HG02981 (cell line): ENCODE measurements around the gene GPSM1.
"Not testable (repeated sequence)": the region's sequence is repeated elsewhere in the genome, so short reads cannot be mapped to it uniquely, and the experiment has no call there.

Source experiments
- ATAC-seq: cut with Tn5 transposase; IDR thresholded peaks from one replicate; pipeline ENCODE4 v1.9.1; 2021; ENCODE audit warnings: mild to moderate bottlenecking, moderate library complexity; ENCODE audit not compliant: unreplicated experiment

The GPSM1 gene

GRCh38 chr9:136393531-136393930 is 66.2 kb downstream of the GPSM1 start:
- no peak for ATAC-seq

- no peak for ATAC-seq
Observed at GRCh38 chr9:136394312-136395019, 67.1 kb downstream of the GPSM1 start.

GRCh38 chr9:136395020-136395340 is 67.6 kb downstream of the GPSM1 start:
- no peak for ATAC-seq

GRCh38 chr9:136395345-136396218 is 68.2 kb downstream of the GPSM1 start:
- no peak for ATAC-seq

GRCh38 chr9:136396219-136396515 is 68.8 kb downstream of the GPSM1 start:
- no peak for ATAC-seq

- ATAC-seq: no peak
Observed at GRCh38 chr9:136397643-136398042, 70.3 kb downstream of the GPSM1 start.

- ATAC-seq: no peak
Observed at GRCh38 chr9:136398286-136398685, 70.9 kb downstream of the GPSM1 start.

- ATAC-seq: no peak
Observed at GRCh38 chr9:136399176-136400037, 72.1 kb downstream of the GPSM1 start.

GRCh38 chr9:136400038-136400834 is 72.9 kb downstream of the GPSM1 start, which contains the start of gene SNAPC4:
SNAPC4 (minus strand) TSS chr9:136400170; CDS start chr9:136398428, 1,742 bp downstream.
- peak; percentile 67 for ATAC-seq

GRCh38 chr9:136401173-136401922 is 74.0 kb downstream of the GPSM1 start:
- ATAC-seq: no peak

GRCh38 chr9:136402067-136402466 is 74.7 kb downstream of the GPSM1 start:
- ATAC-seq: no peak

GRCh38 chr9:136403538-136403914 is 76.2 kb downstream of the GPSM1 start:
- no peak for ATAC-seq

- no peak for ATAC-seq
Observed at GRCh38 chr9:136403915-136404800, 76.8 kb downstream of the GPSM1 start.

GRCh38 chr9:136404801-136405136 is 77.4 kb downstream of the GPSM1 start:
- ATAC-seq: no peak

GRCh38 chr9:136405481-136405880 is 78.1 kb downstream of the GPSM1 start:
- ATAC-seq: no peak

GRCh38 chr9:136405904-136406303 is 78.6 kb downstream of the GPSM1 start:
- not testable (repeated sequence) for ATAC-seq

- not testable (repeated sequence) for ATAC-seq
Observed at GRCh38 chr9:136407061-136407460, 79.7 kb downstream of the GPSM1 start.

- ATAC-seq: no peak
Observed at GRCh38 chr9:136407911-136408310, 80.6 kb downstream of the GPSM1 start.
